ENCODE data around the gene ITGA4. TPM values are rescaled to one million over a fixed set of nuclear protein-coding genes. Genes with fewer than 3 reads are reported as not detected.

Gene ITGA4
- total and polyA plus RNA-seq, 2 donors (not counting 3 experiments of a cell fraction or from before 2014, with no cell fraction given), result 1.5 to 2.8 TPM

GRCh38 chr2:181421131-181421458, 36.1 kb upstream of the ITGA4 start:
- intact Hi-C loops (cut with micrococcal nuclease), result no loop called here
- no peaks in the 10 kb centered on the region for H3K9me1 ChIP-seq (replicated peaks; ENCODE audit: control insufficient read depth, extremely low read depth, insufficient read depth, low read length)
- TF ChIP-seq POLR2A (IDR thresholded peaks at IDR 0.05; ENCODE audit: low read depth, low read length) (no peak), GATA2 (IDR thresholded peaks at IDR 0.05; ENCODE audit: insufficient read depth, insufficient read length, low read depth, low read length) (no peak), MYC (IDR thresholded peaks at IDR 0.05; ENCODE audit: low read depth, low read length) (no peak), MAX (IDR thresholded peaks at IDR 0.05; ENCODE audit: insufficient read depth, insufficient read length) (no peak), POLR2AphosphoS5 (IDR thresholded peaks at IDR 0.05; ENCODE audit: insufficient read depth, low read depth, low read length) (no peak)
- H2AFZ ChIP-seq (ENCODE audit: low read depth, low read length), result no peak overlapping the region
- H3K79me2 ChIP-seq (ENCODE audit: control insufficient read depth, insufficient read depth, low read length), result no peaks in the 10 kb centered on the region
- H3K27me3 ChIP-seq (ENCODE audit: control insufficient read depth in 2 of 2, insufficient read depth in 2 of 2, low read length in 2 of 2), result no peaks in the 10 kb centered on the region
- FAIRE-seq (no peak), DNase-seq (ENCODE audit: low read depth, low spot score) (no peak)
- no peaks in the 10 kb centered on the region for H3K36me3 ChIP-seq (ENCODE audit: control insufficient read depth in 2 of 2, extremely low read depth in 1 of 2, insufficient read depth in 2 of 2, low read length in 2 of 2)
- H3K9me3 ChIP-seq (replicated peaks; ENCODE audit: control insufficient read depth, insufficient read depth, low read length), result no peaks in the 10 kb centered on the region
- H3K27ac ChIP-seq (ENCODE audit: insufficient read depth, low read depth, low read length), result no peak overlapping the region
- H3K4me1 ChIP-seq (ENCODE audit: control insufficient read depth, extremely low read depth, insufficient read depth, low read length), result no peaks in the 10 kb centered on the region
- CTCF ChIA-PET, result no interaction called here
- no peaks in the 10 kb centered on the region for H4K20me1 ChIP-seq (replicated peaks; ENCODE audit: control insufficient read depth, extremely low read depth, insufficient read depth, low read length)
- no peak overlapping the region for H3K4me3 ChIP-seq (replicated peaks in 1 of 3; ENCODE audit: insufficient read depth in 1 of 3, low read depth in 1 of 3, low read length in 3 of 3)
- dilution Hi-C loops (cut with MboI; ENCODE audit: extremely low pct_ligation_motif_present, low sequenced_read_pairs), result no loop called here
- no TSS peak for BruUV-seq (replicated peaks)
- POLR2A ChIA-PET, result no interaction called here
- no peak overlapping the region for H3K4me2 ChIP-seq (ENCODE audit: insufficient read depth, low read length)
- H3K9ac ChIP-seq (replicated peaks; ENCODE audit: extremely low read depth, insufficient read depth, low read length), result no peak overlapping the region

GRCh38 chr2:181421464-181421863, 35.7 kb upstream of the ITGA4 start:
- no peaks in the 10 kb centered on the region for H3K27me3 ChIP-seq (ENCODE audit: control insufficient read depth in 2 of 2, insufficient read depth in 2 of 2, low read length in 2 of 2)

More at GRCh38 chr2:181421464-181421863, 35.7 kb upstream of the ITGA4 start:
- H3K4me1 ChIP-seq (ENCODE audit: control insufficient read depth, extremely low read depth, insufficient read depth, low read length), result no peaks in the 10 kb centered on the region
- no peak overlapping the region for H3K4me2 ChIP-seq (ENCODE audit: insufficient read depth, low read length)
- H3K9ac ChIP-seq (replicated peaks; ENCODE audit: extremely low read depth, insufficient read depth, low read length), result no peak overlapping the region
- no TSS peak for BruUV-seq (replicated peaks)
- TF ChIP-seq EZH2 (IDR thresholded peaks at IDR 0.05; ENCODE audit: borderline replicate concordance, low read depth, low read length, severe bottlenecking), result no peak
- TF ChIP-seq JUN (IDR thresholded peaks at IDR 0.05; ENCODE audit: borderline replicate concordance, insufficient read depth, insufficient read length, low read depth), result no peak
- no peak for TF ChIP-seq MYC (IDR thresholded peaks at IDR 0.05; ENCODE audit: low read depth, low read length)
- no peak for TF ChIP-seq POLR2AphosphoS5 (IDR thresholded peaks at IDR 0.05; ENCODE audit: insufficient read depth, low read depth, low read length)
- TF ChIP-seq, protein P1, sequence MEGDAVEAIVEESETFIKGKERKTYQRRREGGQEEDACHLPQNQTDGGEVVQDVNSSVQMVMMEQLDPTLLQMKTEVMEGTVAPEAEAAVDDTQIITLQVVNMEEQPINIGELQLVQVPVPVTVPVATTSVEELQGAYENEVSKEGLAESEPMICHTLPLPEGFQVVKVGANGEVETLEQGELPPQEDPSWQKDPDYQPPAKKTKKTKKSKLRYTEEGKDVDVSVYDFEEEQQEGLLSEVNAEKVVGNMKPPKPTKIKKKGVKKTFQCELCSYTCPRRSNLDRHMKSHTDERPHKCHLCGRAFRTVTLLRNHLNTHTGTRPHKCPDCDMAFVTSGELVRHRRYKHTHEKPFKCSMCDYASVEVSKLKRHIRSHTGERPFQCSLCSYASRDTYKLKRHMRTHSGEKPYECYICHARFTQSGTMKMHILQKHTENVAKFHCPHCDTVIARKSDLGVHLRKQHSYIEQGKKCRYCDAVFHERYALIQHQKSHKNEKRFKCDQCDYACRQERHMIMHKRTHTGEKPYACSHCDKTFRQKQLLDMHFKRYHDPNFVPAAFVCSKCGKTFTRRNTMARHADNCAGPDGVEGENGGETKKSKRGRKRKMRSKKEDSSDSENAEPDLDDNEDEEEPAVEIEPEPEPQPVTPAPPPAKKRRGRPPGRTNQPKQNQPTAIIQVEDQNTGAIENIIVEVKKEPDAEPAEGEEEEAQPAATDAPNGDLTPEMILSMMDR (IDR thresholded peaks at IDR 0.05; ENCODE audit: extremely low read depth in 1 of 2, insufficient read depth in 1 of 2, low read depth in 1 of 2, low read length in 2 of 2), result no peak
- TF ChIP-seq GATA2 (IDR thresholded peaks at IDR 0.05; ENCODE audit: insufficient read depth, insufficient read length, low read depth, low read length), result no peak
- TF ChIP-seq FOS (IDR thresholded peaks at IDR 0.05; ENCODE audit: borderline replicate concordance, insufficient read depth, low read length), result no peak
- no peak for TF ChIP-seq POLR2A (IDR thresholded peaks at IDR 0.05; ENCODE audit: low read depth, low read length)
- no peak for TF ChIP-seq MAX (IDR thresholded peaks at IDR 0.05; ENCODE audit: insufficient read depth, insufficient read length)
- H4K20me1 ChIP-seq (replicated peaks; ENCODE audit: control insufficient read depth, extremely low read depth, insufficient read depth, low read length), result no peaks in the 10 kb centered on the region
- no peak overlapping the region for H3K27ac ChIP-seq (ENCODE audit: insufficient read depth, low read depth, low read length)
- ChIA-PET CTCF (no interaction called here), POLR2A (no interaction called here)
- no peak overlapping the region for H2AFZ ChIP-seq (ENCODE audit: low read depth, low read length)
- no peaks in the 10 kb centered on the region for H3K9me1 ChIP-seq (replicated peaks; ENCODE audit: control insufficient read depth, extremely low read depth, insufficient read depth, low read length)
- dilution Hi-C loops (cut with MboI; ENCODE audit: extremely low pct_ligation_motif_present, low sequenced_read_pairs) (no loop called here), intact Hi-C loops (cut with micrococcal nuclease) (no loop called here)
- H3K9me3 ChIP-seq (replicated peaks; ENCODE audit: control insufficient read depth, insufficient read depth, low read length), result no peaks in the 10 kb centered on the region
- no peak overlapping the region for H3K4me3 ChIP-seq (replicated peaks in 1 of 3; ENCODE audit: insufficient read depth in 1 of 3, low read depth in 1 of 3, low read length in 3 of 3)
- DNase-seq (ENCODE audit: low read depth, low spot score) (no peak), FAIRE-seq (no peak)
- no peaks in the 10 kb centered on the region for H3K79me2 ChIP-seq (ENCODE audit: control insufficient read depth, insufficient read depth, low read length)
- no peaks in the 10 kb centered on the region for H3K36me3 ChIP-seq (ENCODE audit: control insufficient read depth in 2 of 2, extremely low read depth in 1 of 2, insufficient read depth in 2 of 2, low read length in 2 of 2)

All from endothelial cell of umbilical vein (primary cell).